Vagina (tissue), 2 donors: Measurements from ENCODE around the gene SHROOM4. TPM values are rescaled to one million over a fixed set of nuclear protein-coding genes. Genes with fewer than 3 reads are reported as not detected.
A peak's percentile ranks its signal among the peaks of the same experiment; 100 is the strongest.

ENCODE experiments used
- DNase-seq, 2 donors: peaks; one replicate each; pipeline ENCODE4 v3.0.0-alpha.2; 2017; ENCODE audit errors: extremely low spot score in 2 of 2
- H3K27ac ChIP-seq: fragments of 200-600 bp; sonication (generic); one replicate; pipeline ENCODE4 v1.5.1; 2019
- H3K27me3 ChIP-seq: fragments of 200-600 bp; sonication (generic); one replicate; pipeline ENCODE4 v1.5.1; 2019
- H3K36me3 ChIP-seq, 2 donors: fragments of 200-600 bp; sonication (generic); one replicate each; pipeline ENCODE4 v1.5.1; 2017 to 2019
- H3K4me1 ChIP-seq: fragments of 200-600 bp; sonication (generic); one replicate; pipeline ENCODE4 v1.5.1; 2019
- H3K4me3 ChIP-seq, 2 donors: fragments of 200-600 bp; sonication (generic); 1 replicate in 1 of 2; 2 replicates in 1 of 2; pipeline ENCODE4 v1.5.1; 2016 to 2019
- H3K9me3 ChIP-seq: fragments of 200-600 bp; sonication (generic); one replicate; pipeline ENCODE4 v1.5.1; 2019
- POLR2A ChIP-seq, 2 donors: fragments of 450-650 bp; IDR thresholded peaks; one replicate each; pipeline ENCODE4 v1.6.1; 2017; ENCODE audit warnings: antibody characterized with exemption in 2 of 2, mild to moderate bottlenecking in 2 of 2, moderate library complexity in 2 of 2
- POLR2AphosphoS5 ChIP-seq, 2 donors: sonication (generic); formaldehyde crosslinking; IDR thresholded peaks; one replicate each; pipeline ENCODE4 v1.9.0; 2017; ENCODE audit warnings: antibody characterized with exemption in 2 of 2, mild to moderate bottlenecking in 2 of 2, low read depth in 1 of 2; ENCODE audit not compliant: insufficient read depth in 1 of 2
- intact Hi-C: fragments of 100-400 bp; cut with DNase I; formaldehyde crosslinking; loops from one replicate; pipeline ENCODE4 v1.15.1; 2023
- total RNA-seq: library from RNA; depleted of rRNA; stranded (reverse); fragments of >200 nt; gene quantifications from one replicate; pipeline ENCODE4 v1.2.3, GENCODE V29; 2016
- TF ChIP-seq, protein P1 (sequence below), 3 experiments: fragments of 450-650 bp in 2 of 3; fragments of 200-600 bp in 1 of 3; sonication (generic) in 1 of 3; IDR thresholded peaks; one replicate each; pipeline ENCODE4 v1.5.1; 2017 to 2019; ENCODE audit warnings: antibody characterized with exemption in 3 of 3, mild to moderate bottlenecking in 2 of 3, moderate library complexity in 2 of 3

Gene SHROOM4
- total RNA-seq, 1 donor from 2014 or later: 10.1 TPM

DNA sequence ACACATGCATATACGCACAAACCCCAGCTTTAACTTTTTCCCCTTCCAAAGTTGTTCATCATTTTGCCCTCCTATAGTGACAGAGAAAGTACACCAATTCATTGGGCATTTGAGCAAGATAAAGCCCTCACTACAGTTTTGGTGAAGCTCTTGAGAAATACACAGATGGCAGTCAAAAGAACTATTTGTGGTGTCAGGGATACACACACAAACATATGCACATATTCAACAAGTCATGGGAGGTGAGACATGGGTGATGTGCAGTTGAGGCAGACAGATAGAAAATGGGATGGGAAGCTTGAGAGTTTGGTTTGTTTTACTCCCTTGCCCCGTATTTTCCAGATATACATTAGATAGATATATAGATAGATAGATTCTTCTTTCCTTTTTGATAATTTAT lies 11.8 kb upstream of the SHROOM4 start:
- Histone ChIP-seq H3K9me3 (no peaks in the 10 kb centered on the region), H3K36me3 (no peaks in the 10 kb centered on the region), H3K4me3 (no peak overlapping the region), H3K4me1 (no peaks in the 10 kb centered on the region), H3K27me3 (no peaks in the 10 kb centered on the region), H3K27ac (no peak overlapping the region)
- TF ChIP-seq POLR2A (IDR thresholded peaks at IDR 0.05): no peak
- TF ChIP-seq POLR2AphosphoS5 (IDR thresholded peaks at IDR 0.05; ENCODE audit: insufficient read depth in 1 of 2, low read depth in 1 of 2): no peak
- TF ChIP-seq, protein P1, sequence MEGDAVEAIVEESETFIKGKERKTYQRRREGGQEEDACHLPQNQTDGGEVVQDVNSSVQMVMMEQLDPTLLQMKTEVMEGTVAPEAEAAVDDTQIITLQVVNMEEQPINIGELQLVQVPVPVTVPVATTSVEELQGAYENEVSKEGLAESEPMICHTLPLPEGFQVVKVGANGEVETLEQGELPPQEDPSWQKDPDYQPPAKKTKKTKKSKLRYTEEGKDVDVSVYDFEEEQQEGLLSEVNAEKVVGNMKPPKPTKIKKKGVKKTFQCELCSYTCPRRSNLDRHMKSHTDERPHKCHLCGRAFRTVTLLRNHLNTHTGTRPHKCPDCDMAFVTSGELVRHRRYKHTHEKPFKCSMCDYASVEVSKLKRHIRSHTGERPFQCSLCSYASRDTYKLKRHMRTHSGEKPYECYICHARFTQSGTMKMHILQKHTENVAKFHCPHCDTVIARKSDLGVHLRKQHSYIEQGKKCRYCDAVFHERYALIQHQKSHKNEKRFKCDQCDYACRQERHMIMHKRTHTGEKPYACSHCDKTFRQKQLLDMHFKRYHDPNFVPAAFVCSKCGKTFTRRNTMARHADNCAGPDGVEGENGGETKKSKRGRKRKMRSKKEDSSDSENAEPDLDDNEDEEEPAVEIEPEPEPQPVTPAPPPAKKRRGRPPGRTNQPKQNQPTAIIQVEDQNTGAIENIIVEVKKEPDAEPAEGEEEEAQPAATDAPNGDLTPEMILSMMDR (IDR thresholded peaks at IDR 0.05): no peak
- intact Hi-C loops: no loop called here
- DNase-seq: no peak

DNA sequence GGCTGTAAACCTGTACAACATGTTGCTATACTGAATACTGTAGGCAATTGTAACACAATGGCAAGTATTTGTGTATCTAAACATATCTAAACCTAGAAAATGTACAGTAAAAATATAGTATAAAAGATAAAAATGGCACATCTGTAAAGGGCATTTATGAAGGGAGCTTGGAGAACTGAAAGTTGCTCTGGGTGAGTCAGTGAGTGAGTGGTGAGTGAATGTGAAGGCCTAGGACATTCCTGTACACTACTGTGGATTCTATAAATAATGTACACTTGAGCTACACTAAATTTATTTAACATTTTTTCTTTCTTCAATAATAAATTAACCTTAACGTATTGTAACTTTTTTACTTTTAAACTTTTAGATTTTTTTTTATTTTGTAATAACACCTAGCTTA lies 5.0 kb upstream of the SHROOM4 start:
- DNase-seq: no peak
- intact Hi-C loops: no loop called here

DNA sequence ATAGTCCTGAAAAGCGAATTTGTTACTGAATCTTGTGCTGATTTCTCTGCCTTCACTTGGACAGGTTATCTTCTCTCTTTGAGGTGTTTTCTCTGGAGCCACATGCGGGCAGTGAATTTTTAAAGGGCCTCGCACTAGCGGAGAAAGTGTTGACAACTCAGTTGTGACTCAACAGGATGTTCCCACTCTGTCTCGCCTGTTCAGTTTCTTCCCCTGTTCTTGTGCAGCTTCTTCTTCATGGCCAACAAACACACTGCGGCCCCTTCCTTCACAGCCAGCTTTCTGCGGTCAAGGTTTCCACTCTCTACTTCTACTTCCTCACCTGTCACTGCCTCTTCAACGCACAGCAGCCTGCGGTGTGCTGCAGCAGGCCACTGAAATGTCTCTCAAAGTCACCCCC lies 1.1 kb upstream of the SHROOM4 start:
- intact Hi-C loops: no loop called here
- H3K27ac ChIP-seq: peak overlapping the region; percentile 62
- no peaks in the 10 kb centered on the region for H3K4me1 ChIP-seq
- DNase-seq: no peak
- H3K4me3 ChIP-seq: no peak overlapping the region
- no peaks in the 10 kb centered on the region for H3K36me3 ChIP-seq
- no peaks in the 10 kb centered on the region for H3K27me3 ChIP-seq
- no peaks in the 10 kb centered on the region for H3K9me3 ChIP-seq
- no peak for TF ChIP-seq POLR2A (IDR thresholded peaks at IDR 0.05)

More for the DNA sequence above, 5.0 kb upstream of the SHROOM4 start:
- no peak overlapping the region for H3K4me3 ChIP-seq
- no peaks in the 10 kb centered on the region for H3K9me3 ChIP-seq
- H3K27me3 ChIP-seq: no peaks in the 10 kb centered on the region
- TF ChIP-seq, protein P1 (IDR thresholded peaks at IDR 0.05): no peak
- H3K27ac ChIP-seq: no peak overlapping the region
- H3K36me3 ChIP-seq: no peaks in the 10 kb centered on the region
- H3K4me1 ChIP-seq: no peaks in the 10 kb centered on the region

DNA sequence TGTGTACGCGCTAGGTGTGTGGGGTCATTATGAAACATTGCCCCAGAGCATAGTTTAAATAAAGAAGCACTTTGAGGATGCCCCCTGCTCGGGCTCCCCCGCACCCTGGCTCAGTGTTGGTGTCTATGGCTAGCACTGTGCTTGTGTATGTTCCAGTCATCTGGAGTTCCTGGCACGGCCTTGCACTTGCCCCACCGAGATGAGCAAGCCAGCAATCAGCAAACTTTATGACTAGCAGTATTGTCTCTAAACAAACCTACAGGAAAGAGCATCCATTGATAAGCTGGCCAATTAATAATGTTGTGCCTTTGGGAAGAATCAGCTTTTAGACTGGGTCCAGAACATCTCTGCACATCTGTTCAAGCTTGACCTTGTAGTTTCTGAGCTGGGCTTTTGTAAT lies 707 bp upstream of the SHROOM4 start:
- Histone ChIP-seq H3K4me1 (no peaks in the 10 kb centered on the region), H3K27ac (peak overlapping the region; percentile 62), H3K36me3 (no peaks in the 10 kb centered on the region), H3K9me3 (no peaks in the 10 kb centered on the region), H3K27me3 (no peaks in the 10 kb centered on the region), H3K4me3 (peak overlapping the region; percentile 38 to 53)
- TF ChIP-seq POLR2AphosphoS5 (IDR thresholded peaks at IDR 0.05; ENCODE audit: insufficient read depth in 1 of 2, low read depth in 1 of 2) (no peak), POLR2A (IDR thresholded peaks at IDR 0.05) (no peak)
- TF ChIP-seq, protein P1 (IDR thresholded peaks at IDR 0.05): no peak
- no peak for DNase-seq
- intact Hi-C loops: no loop called here

DNA sequence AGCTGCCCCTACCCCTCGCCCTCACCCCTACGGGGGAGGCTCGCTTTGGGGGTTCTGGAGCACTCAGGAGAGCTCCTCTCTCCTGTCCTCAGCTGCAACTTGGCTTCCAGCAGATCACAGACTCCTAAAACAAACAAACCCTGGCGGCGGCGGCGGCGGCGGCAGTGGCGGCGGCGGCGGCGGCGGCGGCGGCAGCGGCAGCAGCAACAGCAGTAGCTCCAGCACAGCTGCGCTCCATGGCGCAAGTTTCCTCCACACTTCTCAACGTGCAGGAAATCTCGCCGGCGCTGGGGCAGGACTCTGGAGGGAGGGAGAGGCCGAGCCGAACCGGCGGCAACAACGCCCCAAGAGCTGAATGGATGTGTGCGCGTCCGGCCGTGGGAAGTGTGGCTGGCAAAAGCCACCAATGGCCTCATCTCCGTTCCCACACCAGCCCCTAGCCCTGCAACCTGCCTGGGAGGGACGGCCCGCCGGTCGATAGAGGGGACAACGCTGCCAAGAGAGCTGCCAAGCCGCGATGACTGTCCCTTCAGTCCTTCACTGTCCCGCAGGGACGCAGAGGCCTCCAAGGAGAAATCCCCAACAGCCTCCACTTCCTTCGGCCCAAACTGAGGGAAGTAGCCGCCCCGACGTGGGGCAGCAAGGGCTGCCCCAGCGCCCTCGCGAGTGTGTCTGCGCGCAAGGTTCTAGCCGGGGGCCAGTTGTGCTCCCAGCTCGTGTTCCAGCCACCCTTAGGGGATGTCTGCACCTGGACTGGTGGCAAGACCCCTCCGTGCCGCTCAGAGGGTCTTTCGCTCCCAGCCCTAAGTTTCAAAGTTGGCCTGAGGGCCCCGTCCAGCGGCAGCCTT lies 775 bp downstream of the SHROOM4 start:
- Histone ChIP-seq H3K9me3 (no peaks in the 10 kb centered on the region), H3K27me3 (no peaks in the 10 kb centered on the region), H3K36me3 (no peaks in the 10 kb centered on the region), H3K4me3 (peak overlapping the region; percentile 38 to 53), H3K27ac (peak overlapping the region; percentile 62), H3K4me1 (no peaks in the 10 kb centered on the region)
- no peak for TF ChIP-seq POLR2AphosphoS5 (IDR thresholded peaks at IDR 0.05; ENCODE audit: insufficient read depth in 1 of 2, low read depth in 1 of 2)
- TF ChIP-seq, protein P1 (IDR thresholded peaks at IDR 0.05): no peak
- no peak for TF ChIP-seq POLR2A (IDR thresholded peaks at IDR 0.05)
- DNase-seq: no peak
- intact Hi-C loops: no loop called here
